Right lobe of liver (tissue), 6 donors: Measurements from ENCODE around the gene GYG1. TPM values are rescaled to one million over a fixed set of nuclear protein-coding genes. Genes with fewer than 3 reads are reported as not detected.

Experiments used
- ATAC-seq, 4 donors: fragments of 200-7000 bp; cut with Tn5 transposase; one replicate each; pipeline ENCODE4 v1.9.1; 2020; ENCODE audit warnings: mild to moderate bottlenecking in 4 of 4, moderate library complexity in 4 of 4
- DNase-seq, 3 donors: peaks; one replicate each; pipeline ENCODE4 v3.0.0-alpha.2; 2020
- H3K27ac ChIP-seq, 3 donors: fragments of 200-600 bp; one replicate each; pipeline ENCODE4 v1.8.0; 2022
- H3K27me3 ChIP-seq, 2 donors: fragments of 200-600 bp; one replicate each; pipeline ENCODE4 v1.8.0; 2022
- H3K36me3 ChIP-seq, 4 donors: fragments of 200-600 bp; sonication (generic) in 1 of 4; one replicate each; pipeline versions ENCODE4 v1.5.1 to v1.8.0; 2017 to 2022; ENCODE audit warnings: control low read depth in 1 of 4
- H3K4me1 ChIP-seq, 4 donors: fragments of 200-600 bp; sonication (generic) in 1 of 4; one replicate each; pipeline versions ENCODE4 v1.5.1 to v1.8.0; 2017 to 2022; ENCODE audit warnings: control low read depth in 1 of 4
- H3K4me3 ChIP-seq, 3 donors: fragments of 200-600 bp; one replicate each; pipeline ENCODE4 v1.8.0; 2022
- H3K9me3 ChIP-seq, 4 donors: fragments of 200-600 bp; sonication (generic) in 1 of 4; one replicate each; pipeline versions ENCODE4 v1.5.1 to v1.8.0; 2017 to 2022; ENCODE audit warnings: control low read depth in 1 of 4
- CTCF ChIP-seq, 4 donors: fragments of 200-600 bp in 3 of 4; fragments of 450-650 bp in 1 of 4; IDR thresholded peaks; one replicate each; pipeline versions ENCODE4 v1.5.1 to v1.8.0; 2016 to 2022; ENCODE audit warnings: antibody characterized with exemption in 4 of 4, mild to moderate bottlenecking in 2 of 4
- POLR2A ChIP-seq: fragments of 450-650 bp; IDR thresholded peaks from one replicate; pipeline ENCODE4 v1.6.1; 2017; ENCODE audit warnings: antibody characterized with exemption, mild to moderate bottlenecking
- WGBS: methylation state at CpG from one replicate; pipeline ENCODE4 v1.1.6; 2018; ENCODE audit warnings: low coverage, low lambda C conversion rate; ENCODE audit not compliant: insufficient coverage; ENCODE audit errors: missing lambda C conversion rate; 5-methylcytosine and 5-hydroxymethylcytosine counted together
- intact Hi-C, 2 donors: fragments of 100-400 bp; cut with DNase I; formaldehyde crosslinking; loops; one replicate each; pipeline versions ENCODE4 v1.11.2 to v1.14.1; 2022
- total RNA-seq, 6 experiments: library from RNA; depleted of rRNA in 2 of 6; stranded (reverse); fragments of >200 nt in 2 of 6; fragmentation: NEBNext Ultra II Directional in 3 of 6; extraction: Animal tissue kit (Norgen Biotek cat#: 25700) in 3 of 6; gene quantifications; one replicate each; pipeline versions ENCODE4 v1.1.0 to v1.2.4, GENCODE V29; 2016 to 2023
- donor health status: DM: no; HTN: yes; CAD: no.
- donor health status: DM: no; HTN: no; CAD: no.
- donor health status: DM: no; HTN: no; CAD: no.
- donor health status: DM: no; HTN: yes; CAD: no.
- donor health status: DM: no; HTN: yes; CAD: no.

The GYG1 gene
- total RNA-seq, 6 experiments from 2014 or later = 6.6 to 16.3 (median 10.3) TPM

GRCh38 chr3:148997623-148998022, 6.3 kb downstream of the GYG1 start:
- DNase-seq (no peak), ATAC-seq (no peak)
- WGBS = 100% methylated on average over 1 of the region's 1 CpG
- no peaks in the 10 kb centered on the region for H3K9me3 ChIP-seq
- H3K4me1 ChIP-seq = peaks cover 0 to 3% (median 0%) of the 10 kb centered on the region in 4 donors
- TF ChIP-seq CTCF (IDR thresholded peaks at IDR 0.05) = no peak
- TF ChIP-seq POLR2A = no peak
- no peak overlapping the region for H3K4me3 ChIP-seq
- H3K27me3 ChIP-seq = no peaks in the 10 kb centered on the region
- intact Hi-C loops = no loop called here
- peaks cover 0 to 40% (median 5%) of the 10 kb centered on the region in 4 donors for H3K36me3 ChIP-seq
- no peak overlapping the region for H3K27ac ChIP-seq

- no peak overlapping the region for H3K27ac ChIP-seq
Observed at GRCh38 chr3:148998297-148998696, 7.0 kb downstream of the GYG1 start.

GRCh38 chr3:148998715-148999423, 7.5 kb downstream of the GYG1 start:
- no peaks in the 10 kb centered on the region for H3K9me3 ChIP-seq
- H3K4me1 ChIP-seq = no peaks in the 10 kb centered on the region
- H3K27ac ChIP-seq = no peak overlapping the region
- H3K4me3 ChIP-seq = no peak overlapping the region
- H3K27me3 ChIP-seq = no peaks in the 10 kb centered on the region
- intact Hi-C loops = no loop called here
- H3K36me3 ChIP-seq = peaks cover 0 to 40% (median 5%) of the 10 kb centered on the region in 4 donors
- ATAC-seq (peak in 3 of 4 donors; percentile 14 to 46 (median 42)), DNase-seq (no peak)
- 51% methylated on average over 7 of the region's 7 CpGs for WGBS
- no peak for TF ChIP-seq POLR2A
- no peak for TF ChIP-seq CTCF (IDR thresholded peaks at IDR 0.05)

More at GRCh38 chr3:148998297-148998696, 7.0 kb downstream of the GYG1 start:
- Histone ChIP-seq H3K4me3 (no peak overlapping the region), H3K27me3 (no peaks in the 10 kb centered on the region), H3K4me1 (no peaks in the 10 kb centered on the region), H3K9me3 (no peaks in the 10 kb centered on the region), H3K36me3 (peaks cover 0 to 40% (median 5%) of the 10 kb centered on the region in 4 donors)
- ATAC-seq = no peak
- intact Hi-C loops = no loop called here
- DNase-seq = no peak
- 70% methylated on average over 5 of the region's 5 CpGs for whole genome bisulfite sequencing
- TF ChIP-seq POLR2A (no peak), CTCF (IDR thresholded peaks at IDR 0.05) (no peak)

- TF ChIP-seq CTCF (IDR thresholded peaks at IDR 0.05) (no peak), POLR2A (no peak)
- ATAC-seq (no peak), DNase-seq (no peak)
- no peak overlapping the region for H3K4me3 ChIP-seq
- no peaks in the 10 kb centered on the region for H3K27me3 ChIP-seq
- intact Hi-C loops = no loop called here
- peaks cover 0 to 33% (median 5%) of the 10 kb centered on the region in 4 donors for H3K36me3 ChIP-seq
- no peak overlapping the region for H3K27ac ChIP-seq
- H3K9me3 ChIP-seq = no peaks in the 10 kb centered on the region
- H3K4me1 ChIP-seq = peaks cover 0 to 2% (median 0%) of the 10 kb centered on the region in 4 donors
- 81% methylated on average over 3 of the region's 3 CpGs for whole genome bisulfite sequencing
Observed at GRCh38 chr3:148999806-149000205, 8.5 kb downstream of the GYG1 start.
